8988T (cell line): ENCODE results near the gene IMP4.
"Not testable (repeated sequence)": the region's sequence is repeated elsewhere in the genome, so short reads cannot be mapped to it uniquely, and the experiment has no call there.

ENCODE experiments used
- DNase-seq: peaks from one replicate; pipeline ENCODE4 v3.0.0; 2011

Gene IMP4

GRCh38 chr2:130342533-130343275 lies at the start of gene IMP4:
TSS of gene IMP4 (plus strand) at chr2:130342897. CDS start at chr2:130342933, 36 bp downstream.
- peak; percentile 69 for DNase-seq

- DNase-seq = no peak
Measured at GRCh38 chr2:130300258-130300969, 42.3 kb upstream of the IMP4 start.

DNA sequence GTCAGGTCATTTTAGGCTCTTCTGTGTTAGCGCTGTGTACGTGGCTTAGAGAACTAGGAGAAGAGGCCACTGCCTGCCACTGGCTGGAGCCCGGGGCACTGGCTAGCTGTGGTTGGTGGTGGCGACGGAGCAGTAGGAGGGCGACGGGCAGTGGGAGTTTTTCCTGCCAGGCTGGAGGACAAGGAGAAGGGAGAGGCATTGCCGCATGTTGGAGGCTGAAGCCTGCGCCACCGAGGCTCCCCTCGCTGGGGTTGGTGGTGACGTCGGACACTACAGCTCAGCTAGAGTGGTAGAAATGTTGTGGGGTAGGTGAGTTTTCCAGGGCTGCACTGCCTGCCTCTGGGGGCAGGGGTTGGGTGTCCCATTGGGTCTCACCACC lies 41.7 kb upstream of the IMP4 start:
- DNase-seq = no peak

DNA sequence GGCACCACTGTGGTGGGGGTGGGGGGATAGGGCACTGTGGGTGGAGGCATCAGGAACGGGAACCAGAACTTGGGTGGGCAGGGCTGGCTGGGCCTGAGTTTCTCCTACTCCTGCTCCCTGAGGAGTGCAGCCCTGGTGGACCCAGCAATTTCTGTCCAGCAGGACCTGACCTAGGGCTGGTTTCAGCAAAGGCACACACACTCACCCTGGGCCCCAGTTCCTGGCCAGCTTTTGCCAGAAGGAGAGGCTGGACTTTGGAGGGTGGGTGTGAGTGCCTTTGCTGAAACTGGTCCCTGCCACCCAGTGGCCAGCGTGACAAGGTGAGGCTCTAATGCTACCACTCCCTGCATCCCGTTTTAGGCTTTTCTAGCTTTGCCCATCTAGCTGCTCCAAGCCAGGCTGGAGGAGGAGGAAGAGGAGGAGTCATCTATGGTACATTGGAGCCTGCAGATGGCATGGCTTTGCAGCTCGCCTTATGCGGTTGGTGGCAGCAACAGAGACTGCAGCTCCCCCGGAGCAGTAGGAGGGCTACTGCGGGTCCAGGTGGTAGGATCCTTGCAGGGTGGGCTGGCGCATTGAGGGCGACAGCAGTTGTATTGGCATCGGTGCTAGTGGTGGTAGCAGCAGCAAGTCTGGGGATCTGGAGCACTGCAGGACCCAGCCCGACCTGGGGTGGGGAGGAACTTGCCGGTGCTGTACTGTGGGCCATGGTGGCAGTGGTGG lies 40.4 kb upstream of the IMP4 start:
- DNase-seq = no peak

DNA sequence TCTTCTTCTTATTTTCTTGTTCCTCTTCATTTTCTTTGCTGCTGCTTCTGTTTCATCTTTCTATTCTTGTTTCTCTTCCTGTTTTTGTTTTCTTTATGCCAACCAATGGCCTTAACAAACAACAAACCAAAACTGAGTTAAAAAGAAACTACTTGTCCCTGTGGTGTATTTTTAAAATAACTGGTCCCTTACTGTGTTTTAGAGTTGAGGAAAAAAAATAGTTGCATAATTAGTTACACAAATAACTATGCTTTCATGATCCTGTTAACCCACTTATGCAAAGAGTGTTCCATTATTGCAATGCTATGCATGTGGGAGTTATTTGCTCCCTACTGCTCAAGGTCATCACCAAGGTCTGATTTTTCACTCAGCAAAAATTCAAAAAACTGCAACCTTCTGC lies 39.5 kb upstream of the IMP4 start:
- DNase-seq = no peak

DNA sequence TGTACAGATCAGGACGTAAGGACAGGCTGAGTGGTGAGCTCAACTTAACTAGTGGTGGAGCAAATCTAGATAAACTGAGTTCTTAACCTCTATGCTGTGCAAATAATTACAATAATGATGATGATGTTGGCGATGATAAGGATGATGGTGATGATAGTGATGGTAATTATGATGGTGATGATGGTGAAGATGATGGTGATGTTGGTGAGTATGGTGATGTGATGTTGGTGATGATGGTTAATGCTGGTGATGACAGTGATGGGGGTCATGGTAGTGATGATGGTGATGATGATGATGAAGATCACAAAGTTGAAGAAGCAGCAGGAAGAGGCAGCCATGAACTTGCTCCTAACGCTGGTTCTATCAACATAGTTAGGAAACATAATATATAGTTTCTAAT lies 38.0 kb upstream of the IMP4 start:
- DNase-seq = no peak

DNA sequence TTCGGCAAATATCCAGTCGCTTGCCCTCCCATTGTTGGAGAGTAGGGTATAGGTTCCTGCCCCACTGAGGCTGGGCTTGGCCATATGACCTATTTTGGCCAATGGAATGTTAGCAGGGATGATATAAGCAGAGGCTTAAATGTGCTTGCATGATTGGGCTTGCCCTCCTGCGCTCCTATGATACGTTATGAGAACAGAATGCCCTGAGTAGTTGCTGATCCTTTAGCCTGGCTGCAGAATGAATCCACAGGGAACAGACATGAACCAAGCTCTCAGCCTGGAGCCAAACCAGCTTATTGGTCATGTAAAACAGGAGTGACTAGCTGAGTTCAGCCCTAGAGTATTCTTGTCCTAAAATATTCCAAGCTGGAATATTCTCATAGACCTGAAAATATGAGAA lies 34.8 kb upstream of the IMP4 start:
- no peak for DNase-seq

- no peak for DNase-seq
Measured at GRCh38 chr2:130310881-130311280, 31.8 kb upstream of the IMP4 start.

DNA sequence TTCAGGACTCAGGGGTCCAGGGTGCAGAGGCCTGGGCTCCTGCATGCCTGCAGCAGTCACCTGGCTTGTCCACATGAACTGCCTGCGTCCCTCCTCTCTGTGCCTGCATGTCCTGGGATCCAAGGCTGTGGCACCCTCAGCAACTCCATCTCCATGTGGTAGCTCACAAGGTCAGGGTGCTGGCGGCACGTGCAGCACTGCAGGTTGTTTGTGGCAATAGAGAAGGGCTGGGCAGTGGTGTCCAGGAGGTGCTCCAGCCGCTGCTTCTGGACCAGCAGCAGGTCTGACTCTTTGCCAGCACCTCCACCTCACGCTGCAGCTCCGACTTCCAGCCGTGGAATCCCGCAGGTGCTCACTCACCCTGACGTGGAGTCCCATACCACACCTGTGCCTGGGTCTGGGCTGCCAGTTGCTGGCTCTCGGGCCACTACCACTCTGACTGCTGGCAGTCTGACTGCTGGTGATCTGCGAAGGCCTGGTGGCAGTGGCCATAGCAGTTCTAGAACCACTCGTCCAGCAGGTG lies 28.8 kb upstream of the IMP4 start:
- no peak for DNase-seq

DNA sequence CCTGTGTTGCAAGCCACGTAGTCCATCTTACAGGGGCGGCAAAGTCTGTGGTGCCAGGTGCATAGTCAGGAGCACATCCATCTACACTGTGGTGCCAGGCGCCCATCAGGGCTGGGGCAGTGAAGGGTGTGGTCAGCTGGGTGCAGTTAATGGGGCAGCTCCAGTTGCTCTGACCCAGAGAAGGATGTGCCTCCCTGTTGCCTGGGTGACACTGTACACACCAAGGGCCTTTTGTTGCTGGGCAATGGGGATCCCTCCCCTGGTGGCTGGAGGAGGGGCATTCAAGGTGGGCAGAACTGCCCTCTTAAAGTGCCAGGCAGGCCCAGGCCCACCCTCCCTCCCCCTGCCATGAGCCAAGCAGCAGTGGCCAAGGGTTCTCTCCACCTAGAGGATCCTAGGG lies 28.3 kb upstream of the IMP4 start:
- DNase-seq = no peak

DNA sequence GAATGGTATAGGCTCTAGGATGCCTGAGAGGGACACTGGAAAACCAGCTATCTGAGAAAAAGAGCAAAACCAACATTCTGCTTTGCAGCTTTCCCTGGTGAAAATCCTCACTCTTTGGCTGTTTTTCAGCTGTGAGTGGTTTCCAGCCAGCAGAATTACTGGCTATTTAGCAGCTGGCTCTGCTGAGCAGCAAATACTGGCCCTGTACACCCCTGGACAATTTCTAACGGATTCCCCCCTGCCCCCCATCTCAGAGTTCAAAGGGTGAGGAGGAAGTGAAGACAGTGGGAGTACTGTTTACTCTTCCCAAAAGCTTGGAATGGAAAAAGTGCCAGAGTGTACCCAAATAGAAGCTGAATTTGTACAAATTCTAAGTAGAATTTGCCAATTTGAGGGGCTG lies 26.1 kb upstream of the IMP4 start:
- no peak for DNase-seq

DNA sequence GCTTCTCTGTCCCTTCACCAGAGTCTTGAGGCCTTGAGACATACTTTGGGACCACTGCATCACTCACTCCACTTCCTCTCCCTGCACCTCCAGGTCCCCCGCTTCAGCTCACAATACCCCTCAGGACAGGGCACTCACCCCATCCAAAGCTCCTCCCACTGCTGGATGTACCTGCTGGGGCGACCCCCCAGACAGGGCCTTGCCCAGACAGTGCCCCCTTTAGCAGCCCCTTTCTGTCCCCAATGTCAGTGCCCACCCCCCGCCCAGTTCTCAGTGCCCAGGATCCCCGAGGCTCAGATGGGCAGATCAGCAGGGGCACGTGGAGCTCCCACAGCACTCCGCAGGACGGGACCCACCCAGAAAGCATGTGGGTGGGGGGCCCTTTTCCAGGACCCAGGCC lies 23.8 kb upstream of the IMP4 start:
- DNase-seq = no peak

DNA sequence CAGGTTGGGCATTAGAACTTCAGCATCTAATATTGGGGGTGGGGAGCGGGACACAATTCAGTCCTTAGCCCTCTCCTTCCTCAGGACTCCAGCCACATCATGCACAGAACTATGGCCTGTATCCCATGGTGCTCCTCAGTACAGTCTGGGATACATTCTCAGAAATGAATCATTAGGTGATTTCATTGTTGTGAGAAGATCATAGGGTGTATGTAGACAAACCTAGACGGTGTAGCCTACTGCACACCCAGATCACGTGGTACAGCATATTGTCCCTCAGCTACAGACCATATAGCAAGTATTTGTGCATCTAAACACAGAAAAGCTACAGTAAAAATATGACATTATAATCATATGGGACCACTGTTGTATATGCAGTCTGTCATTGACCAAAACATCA lies 23.2 kb upstream of the IMP4 start:
- no peak for DNase-seq

DNA sequence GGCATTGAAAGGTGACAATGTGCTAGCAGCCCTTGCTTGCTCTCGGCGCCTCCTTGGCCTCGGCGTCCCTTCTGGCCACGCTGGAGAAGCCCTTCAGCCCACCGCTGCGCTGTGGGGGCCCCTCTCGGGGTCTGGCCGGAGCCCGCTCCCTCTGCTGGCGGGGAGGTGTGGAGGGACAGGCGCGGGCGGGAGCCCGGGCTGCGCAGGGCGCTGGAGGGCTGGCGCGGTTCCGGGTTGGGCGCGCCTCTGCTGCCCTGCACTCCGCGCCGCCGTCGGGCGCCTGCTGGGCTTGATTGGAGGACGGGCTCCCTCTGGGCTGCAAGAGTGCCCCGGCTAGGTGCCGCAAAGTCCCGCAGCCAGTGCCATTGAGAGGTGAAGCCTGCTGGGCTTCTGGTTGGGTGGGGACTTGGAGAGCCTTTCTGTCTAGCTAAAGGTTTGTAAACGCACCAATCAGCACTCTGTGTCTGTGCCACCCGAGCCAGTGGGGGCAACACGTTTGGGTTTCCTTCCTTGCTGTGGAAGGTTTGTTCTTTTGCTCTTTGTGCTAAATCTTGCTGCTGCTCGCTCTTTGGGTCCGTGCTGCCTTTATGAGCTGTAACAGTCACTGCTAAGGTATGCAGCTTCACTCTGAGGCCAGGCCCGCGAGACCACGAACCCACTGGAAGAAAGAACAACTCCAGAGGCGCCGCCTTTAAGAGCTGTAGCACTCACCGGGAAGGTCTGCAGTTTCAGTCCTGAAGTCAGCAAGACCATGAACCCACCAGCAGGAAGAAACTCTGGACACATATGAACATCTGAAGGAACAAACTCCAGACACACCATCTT lies 14.8 kb upstream of the IMP4 start:
- no peak for DNase-seq

- DNase-seq = no peak
Measured at GRCh38 chr2:130328710-130329109, 14.0 kb upstream of the IMP4 start.

GRCh38 chr2:130332271-130333073 lies 10.2 kb upstream of the IMP4 start:
- DNase-seq = peak; percentile 59

DNA sequence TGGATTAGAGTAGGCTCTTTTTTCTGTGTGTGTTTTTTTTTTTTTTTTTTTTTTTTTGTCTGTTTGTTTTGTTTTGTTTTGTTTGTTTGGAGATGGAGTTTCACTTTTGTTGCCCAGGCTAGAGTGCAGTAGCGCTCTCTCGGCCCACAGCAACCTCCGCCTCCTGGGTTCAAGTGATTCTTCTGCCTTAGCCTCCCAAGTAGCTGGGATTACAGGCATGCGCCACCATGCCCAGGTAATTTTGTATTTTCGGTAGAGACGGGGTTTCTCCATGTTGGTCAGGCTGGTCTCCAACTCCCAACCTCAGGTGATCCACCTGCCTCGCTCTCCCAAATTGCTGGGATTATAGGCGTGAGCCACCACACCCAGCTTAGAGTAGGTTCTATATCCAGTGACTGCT lies 9.4 kb upstream of the IMP4 start:
- DNase-seq = not testable (repeated sequence)

DNA sequence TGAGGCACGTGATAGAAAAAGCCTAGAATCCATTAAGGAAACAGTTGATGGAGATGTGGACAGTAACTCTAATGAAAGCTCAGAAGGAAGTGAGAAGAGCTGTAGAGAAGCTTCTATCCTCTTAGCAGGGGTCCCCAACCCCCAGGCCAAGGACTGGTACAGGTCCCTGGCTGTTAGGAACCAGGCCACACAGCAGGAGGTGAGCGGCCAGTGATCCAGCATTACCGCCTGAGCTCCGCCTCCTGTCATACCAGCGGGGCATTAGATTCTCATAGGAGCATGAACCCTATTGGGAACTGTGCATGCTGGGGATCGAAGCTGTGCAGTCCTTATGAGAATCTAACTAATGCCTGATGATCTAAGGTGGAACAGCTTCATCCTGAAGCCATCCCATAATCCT lies 8.7 kb upstream of the IMP4 start:
- DNase-seq = no peak

DNA sequence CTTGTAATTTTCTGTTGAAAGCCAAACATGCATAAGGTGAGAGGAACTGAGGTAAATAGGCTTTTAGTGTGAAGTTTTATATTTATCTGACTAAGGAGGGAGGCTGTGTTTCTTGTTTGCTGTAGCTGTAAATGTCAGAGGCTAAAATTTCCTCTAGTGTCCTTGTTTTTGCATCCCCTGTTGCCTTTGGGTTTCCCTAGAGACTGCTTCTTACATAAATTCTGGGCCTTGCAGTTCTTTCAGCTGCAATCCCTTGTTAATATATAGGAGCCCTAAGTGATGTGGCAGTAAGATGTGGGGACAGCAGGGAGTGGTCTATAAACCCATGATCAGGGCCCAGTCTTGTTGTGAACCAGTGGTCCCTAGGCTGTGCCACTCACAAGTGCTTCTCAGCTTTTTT lies 7.5 kb upstream of the IMP4 start:
- DNase-seq = no peak

- no peak for DNase-seq
Measured at GRCh38 chr2:130336150-130336876, 6.4 kb upstream of the IMP4 start.
